SK-N-SH (cell line): Measurements from ENCODE around the gene KLHDC3. TPM values are rescaled to one million over a fixed set of nuclear protein-coding genes. Genes with fewer than 3 reads are reported as not detected.
A peak's percentile ranks its signal among the peaks of the same experiment; 100 is the strongest.

Experiments
- CTCF ChIA-PET: fragments of 300-600, 350-600 bp; formaldehyde crosslinking; extraction: SDS; loops from one replicate; lab custom pipeline; 2021; lab: Yijun Ruan, JAX
- POLR2A ChIA-PET: fragments of 350-600 bp; sonication (Branson Sonifier 250); formaldehyde crosslinking; extraction: SDS; loops from one replicate; lab custom pipeline; 2020; ENCODE audit warnings: antibody characterized with exemption, inconsistent platforms; lab: Yijun Ruan, JAX
- DNase-seq: peaks from one replicate; pipeline ENCODE4 v3.0.0; 2012
- H2AFZ ChIP-seq: fragments of 200-600 bp; sonication (generic); 2 replicates; pipeline ENCODE4 v1.8.1; 2016; ENCODE audit warnings: antibody characterized with exemption, mild to moderate bottlenecking, low read depth
- H3F3A ChIP-seq: fragments of 200-600 bp; sonication (generic); replicated peaks from 2 replicates; pipeline ENCODE3; 2016; ENCODE audit warnings: antibody characterized with exemption, mild to moderate bottlenecking; ENCODE audit not compliant: insufficient read depth
- H3K27ac ChIP-seq, 2 experiments: fragments of 200-500 bp in 1 of 2; fragments of 200-600 bp in 1 of 2; sonication (Bioruptor generic) in 1 of 2; sonication (generic), shearing (Covaris generic) in 1 of 2; 2 replicates each; pipeline versions ENCODE4 v1.5.1 to v1.6.1; 2014 to 2016; ENCODE audit warnings: low read depth in 2 of 2, inconsistent platforms in 1 of 2, low read length in 1 of 2, mild to moderate bottlenecking in 1 of 2, mixed read lengths in 1 of 2
- H3K27me3 ChIP-seq: fragments of 200-600 bp; sonication (generic), shearing (Covaris generic); 2 replicates; pipeline ENCODE4 v1.6.1; 2016; ENCODE audit warnings: mixed run types; ENCODE audit not compliant: insufficient read depth
- H3K36me3 ChIP-seq, 2 experiments: fragments of 200-500 bp in 1 of 2; fragments of 200-600 bp in 1 of 2; sonication (Bioruptor generic) in 1 of 2; sonication (generic) in 1 of 2; replicated peaks in 1 of 2; 2 replicates each; pipeline versions ENCODE3 to v1.5.1; 2014 to 2016; ENCODE audit warnings: low read length in 1 of 2, mild to moderate bottlenecking in 1 of 2; ENCODE audit not compliant: insufficient read depth in 2 of 2, control insufficient read depth in 1 of 2
- H3K4me1 ChIP-seq, 2 experiments: fragments of 200-500 bp in 1 of 2; fragments of 200-600 bp in 1 of 2; sonication (Bioruptor generic) in 1 of 2; sonication (generic), shearing (Covaris generic) in 1 of 2; 2 replicates each; pipeline versions ENCODE4 v1.5.1 to v1.6.1; 2014 to 2016; ENCODE audit warnings: low read depth in 1 of 2, low read length in 1 of 2, mixed run types in 1 of 2; ENCODE audit not compliant: insufficient read depth in 2 of 2, control insufficient read depth in 1 of 2
- H3K4me2 ChIP-seq: fragments of 200-600 bp; sonication (generic), shearing (Covaris generic); 2 replicates; pipeline ENCODE4 v1.6.1; 2017; ENCODE audit warnings: mixed run types
- H3K4me3 ChIP-seq, 2 experiments: fragments of 200-500 bp in 1 of 2; fragments of 200-600 bp in 1 of 2; sonication (Bioruptor generic) in 1 of 2; sonication (generic), shearing (Covaris generic) in 1 of 2; 2 replicates each; pipeline versions ENCODE4 v1.5.1 to v1.8.1; 2014 to 2016; ENCODE audit warnings: low read depth in 2 of 2, inconsistent platforms in 1 of 2, low read length in 1 of 2, mild to moderate bottlenecking in 1 of 2, mixed read lengths in 1 of 2, moderate library complexity in 1 of 2
- H3K79me2 ChIP-seq: fragments of 200-600 bp; sonication (generic); 2 replicates; pipeline ENCODE4 v1.8.1; 2017; ENCODE audit warnings: mild to moderate bottlenecking; ENCODE audit not compliant: insufficient read depth
- H3K9ac ChIP-seq: fragments of 200-600 bp; sonication (generic); 2 replicates; pipeline ENCODE4 v1.6.1; 2017; ENCODE audit warnings: mixed run types
- H3K9me2 ChIP-seq: fragments of 200-600 bp; sonication (generic); 2 replicates; pipeline ENCODE4 v1.6.1; 2017; ENCODE audit warnings: mixed run types
- H3K9me3 ChIP-seq: fragments of 200-600 bp; sonication (generic); 2 replicates; pipeline ENCODE4 v1.6.1; 2017; ENCODE audit warnings: mixed run types, mild to moderate bottlenecking, moderate library complexity
- H4K20me1 ChIP-seq: fragments of 200-600 bp; sonication (generic); 2 replicates; pipeline ENCODE4 v1.6.1; 2017; ENCODE audit warnings: mild to moderate bottlenecking, mixed run types; ENCODE audit not compliant: insufficient read depth
- CHD2 ChIP-seq: fragments of 150-350 bp; IDR thresholded peaks from 2 replicates; pipeline ENCODE4 v1.6.1; 2018; ENCODE audit warnings: low read length; ENCODE audit not compliant: partially characterized antibody
- FOSL2 ChIP-seq: IDR thresholded peaks from 2 replicates; pipeline ENCODE4 v1.4.0; 2012; ENCODE audit warnings: low read depth, mild to moderate bottlenecking, moderate library complexity, borderline replicate concordance
- FOXJ3 ChIP-seq: sonication (generic); formaldehyde crosslinking; IDR thresholded peaks from 2 replicates; pipeline ENCODE4 v1.5.1; 2020; ENCODE audit warnings: mild to moderate bottlenecking, missing genetic modification reagents
- GATA2 ChIP-seq: sonication (generic); formaldehyde crosslinking; IDR thresholded peaks from 2 replicates; pipeline ENCODE4 v1.5.0; 2020; ENCODE audit warnings: mild to moderate bottlenecking, missing genetic modification reagents
- MEF2A ChIP-seq: IDR thresholded peaks from 2 replicates; pipeline ENCODE4 v1.4.0; 2012; ENCODE audit warnings: low read depth, borderline replicate concordance
- MXI1 ChIP-seq: IDR thresholded peaks from 2 replicates; pipeline ENCODE4 v1.6.1; 2012; ENCODE audit warnings: mild to moderate bottlenecking, low read depth, low read length, improper control_type of control experiment
- NFIC ChIP-seq: IDR thresholded peaks from 2 replicates; pipeline ENCODE4 v1.4.0; 2012; ENCODE audit warnings: borderline replicate concordance
- POLR2AphosphoS5 ChIP-seq: IDR thresholded peaks from 2 replicates; pipeline ENCODE4 v1.6.1; 2012; ENCODE audit warnings: low read depth, low read length
- RAD21 ChIP-seq: IDR thresholded peaks from 2 replicates; pipeline ENCODE4 v1.6.1; 2012; ENCODE audit warnings: mild to moderate bottlenecking, low read length
- TAF1 ChIP-seq: IDR thresholded peaks from 2 replicates; pipeline ENCODE4 v1.6.1; 2012; ENCODE audit warnings: low read depth, mild to moderate bottlenecking, low read length, moderate library complexity, borderline replicate concordance
- TEAD4 ChIP-seq: IDR thresholded peaks from 2 replicates; pipeline ENCODE4 v1.4.0; 2012; ENCODE audit warnings: mild to moderate bottlenecking, borderline replicate concordance; ENCODE audit not compliant: insufficient read depth
- USF1 ChIP-seq: IDR thresholded peaks from 2 replicates; pipeline ENCODE4 v1.4.0; 2012; ENCODE audit warnings: low read depth, borderline replicate concordance
- USF2 ChIP-seq: fragments of 150-350 bp; IDR thresholded peaks from 2 replicates; pipeline ENCODE4 v1.6.1; 2017; ENCODE audit warnings: antibody characterized with exemption, low read length, low read depth, borderline replicate concordance
- YY1 ChIP-seq: IDR thresholded peaks from 2 replicates; pipeline ENCODE4 v1.4.0; 2012; ENCODE audit warnings: low read depth, mild to moderate bottlenecking
- ZBTB33 ChIP-seq: IDR thresholded peaks from 2 replicates; pipeline ENCODE4 v1.4.0; 2012; ENCODE audit warnings: low read depth, borderline replicate concordance
- WGBS: methylation state at CpG from one replicate; pipeline ENCODE4 v1.1.6; 2017; ENCODE audit warnings: low lambda C conversion rate; 5-methylcytosine and 5-hydroxymethylcytosine counted together
- polyA plus RNA-seq, 3 experiments: library from polyadenylated mRNA; depleted of rRNA; stranded (reverse); fragments of >200 nt; gene quantifications; 2 replicates each; pipeline ENCODE4 v1.2.3, GENCODE V29; 2012
- TF ChIP-seq, protein P1 (sequence below): IDR thresholded peaks from 2 replicates; pipeline ENCODE4 v1.4.0; 2012; ENCODE audit warnings: low read depth

KLHDC3 gene
- polyA plus RNA-seq, 1 of the 3 experiments (the other 2 are of a cell fraction), result 74.1 TPM

- Histone ChIP-seq H3K4me1 (peaks cover 0 to 10% of the 10 kb centered on the region in 2 experiments; a peak in 2 of 4 replicates), H2AFZ (peak overlapping the region; percentile 86), H3K27me3 (no peaks in the 10 kb centered on the region), H3K27ac (peak overlapping the region; percentile 80 to 86), H3F3A (peaks cover 12% of the 10 kb centered on the region), H3K36me3 (peaks cover 0 to 5% of the 10 kb centered on the region in 2 experiments), H3K79me2 (peaks cover 40% of the 10 kb centered on the region), H3K4me3 (peak overlapping the region; percentile 66 to 81), H3K4me2 (peak overlapping the region; percentile 98), H3K9ac (peak overlapping the region; percentile 82), H3K9me2 (no peaks in the 10 kb centered on the region), H4K20me1 (no peaks in the 10 kb centered on the region), H3K9me3 (no peaks in the 10 kb centered on the region)
- no peak for TF ChIP-seq ZBTB33
- TF ChIP-seq USF1, result no peak
- TF ChIP-seq MXI1, result no peak; the same call in 1 of the 2 replicates
- TF ChIP-seq RAD21, result no peak
- no peak for TF ChIP-seq YY1
- no peak for TF ChIP-seq GATA2
- no peak for TF ChIP-seq TAF1
- no peak for TF ChIP-seq MEF2A
- TF ChIP-seq TEAD4, result no peak
- TF ChIP-seq, protein P1, sequence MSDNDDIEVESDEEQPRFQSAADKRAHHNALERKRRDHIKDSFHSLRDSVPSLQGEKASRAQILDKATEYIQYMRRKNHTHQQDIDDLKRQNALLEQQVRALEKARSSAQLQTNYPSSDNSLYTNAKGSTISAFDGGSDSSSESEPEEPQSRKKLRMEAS, result no peak
- TF ChIP-seq USF2, result no peak
- TF ChIP-seq FOSL2, result no peak
- CTCF ChIA-PET, result interaction anchor here (0.7 to 1.8 kb wide), 9 partner anchors 10 to 164 kb away, joined by 3 to 6 read pairs (median 4); partner anchors contain the start of gene CNPY3
- WGBS, result 66% methylated on average over 9 of the region's 9 CpGs
- POLR2A ChIA-PET, result interaction anchor here (0.6 to 2.6 kb wide), 14 partner anchors 10 to 1106 kb away, joined by 3 to 16 read pairs (median 4); partner anchors contain the start of genes CNPY3, KLHDC3, MEA1 and MRPL2
- DNase-seq, result peak; percentile 49
Observed at GRCh38 chr6:42979523-42980177, 34.4 kb upstream of the KLHDC3 start.

- Histone ChIP-seq H3F3A (peaks cover 12% of the 10 kb centered on the region), H3K9ac (no peak overlapping the region), H3K79me2 (peaks cover 44% of the 10 kb centered on the region), H4K20me1 (no peaks in the 10 kb centered on the region), H3K36me3 (no peaks in the 10 kb centered on the region), H2AFZ (no peak overlapping the region), H3K4me2 (no peak overlapping the region), H3K27me3 (no peaks in the 10 kb centered on the region), H3K9me3 (no peaks in the 10 kb centered on the region), H3K27ac (no peak overlapping the region), H3K4me3 (no peak overlapping the region), H3K9me2 (no peaks in the 10 kb centered on the region), H3K4me1 (peaks cover 12 to 27% of the 10 kb centered on the region in 2 experiments; a peak in 2 of 4 replicates)
- CTCF ChIA-PET, result no interaction called here
- TF ChIP-seq NFIC, result no peak
- TF ChIP-seq POLR2AphosphoS5, result no peak
- TF ChIP-seq ZBTB33, result no peak
- TF ChIP-seq USF1, result no peak
- TF ChIP-seq TAF1, result no peak
- no peak for TF ChIP-seq CHD2
- TF ChIP-seq FOXJ3 (CRISPR knock-in tag), result no peak
- no peak for TF ChIP-seq TEAD4
- no peak for DNase-seq
- POLR2A ChIA-PET, result no interaction called here
- 75% methylated on average over 5 of the region's 5 CpGs for WGBS
Observed at GRCh38 chr6:42981836-42982235, 32.2 kb upstream of the KLHDC3 start.
